ENCODE data around the gene RPEL1. TPM values are rescaled to one million over a fixed set of nuclear protein-coding genes. Genes with fewer than 3 reads are reported as not detected.

Gene RPEL1
- polyA plus RNA-seq, 1 donor from 2014 or later, result not detected

DNA sequence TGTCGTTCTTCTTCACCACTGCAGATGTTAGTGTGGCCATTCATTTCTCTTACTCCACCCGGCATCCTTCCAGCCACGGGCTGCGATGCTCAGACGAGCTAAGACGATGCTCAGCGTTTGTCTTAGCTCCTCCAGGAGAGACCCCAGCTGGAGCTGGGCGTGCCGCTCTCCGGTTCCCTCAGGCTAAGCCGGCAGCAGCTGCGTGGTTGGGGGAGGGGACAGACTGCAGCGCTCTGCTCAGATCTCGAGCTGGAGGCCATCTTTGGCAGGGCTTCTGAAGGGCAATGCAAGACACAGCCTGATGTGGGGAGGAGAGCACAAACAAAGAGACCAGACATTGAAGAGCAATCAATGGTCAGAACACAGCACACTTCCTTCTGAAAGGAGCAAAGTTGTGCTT lies 36.1 kb downstream of the RPEL1 start:
- Histone ChIP-seq H3K9ac (ENCODE audit: low read length) (peak overlapping the region; percentile 97), H4K20me1 (ENCODE audit: insufficient read depth) (peaks cover 10% of the 10 kb centered on the region), H3K27me3 (ENCODE audit: insufficient read depth, low read depth, low read length) (no peaks in the 10 kb centered on the region), H3F3A (ENCODE audit: insufficient read depth, low read length, poor library complexity, severe bottlenecking) (no peaks in the 10 kb centered on the region), H2AFZ (ENCODE audit: low read depth, low read length) (no peak overlapping the region), H3K9me3 (ENCODE audit: low read length) (no peaks in the 10 kb centered on the region), H3K27ac (ENCODE audit: low read length) (peak overlapping the region; percentile 92), H3K36me3 (ENCODE audit: insufficient read depth, low read length) (no peaks in the 10 kb centered on the region), H3K79me2 (replicated peaks; ENCODE audit: insufficient read depth, low read length) (peaks cover 83% of the 10 kb centered on the region), H3K4me3 (ENCODE audit: low read length) (peak overlapping the region; percentile 97), H3K4me2 (ENCODE audit: low read length) (peak overlapping the region; percentile 94), H3K9me2 (ENCODE audit: insufficient read depth, low read length) (no peaks in the 10 kb centered on the region)
- TF ChIP-seq, protein P1, sequence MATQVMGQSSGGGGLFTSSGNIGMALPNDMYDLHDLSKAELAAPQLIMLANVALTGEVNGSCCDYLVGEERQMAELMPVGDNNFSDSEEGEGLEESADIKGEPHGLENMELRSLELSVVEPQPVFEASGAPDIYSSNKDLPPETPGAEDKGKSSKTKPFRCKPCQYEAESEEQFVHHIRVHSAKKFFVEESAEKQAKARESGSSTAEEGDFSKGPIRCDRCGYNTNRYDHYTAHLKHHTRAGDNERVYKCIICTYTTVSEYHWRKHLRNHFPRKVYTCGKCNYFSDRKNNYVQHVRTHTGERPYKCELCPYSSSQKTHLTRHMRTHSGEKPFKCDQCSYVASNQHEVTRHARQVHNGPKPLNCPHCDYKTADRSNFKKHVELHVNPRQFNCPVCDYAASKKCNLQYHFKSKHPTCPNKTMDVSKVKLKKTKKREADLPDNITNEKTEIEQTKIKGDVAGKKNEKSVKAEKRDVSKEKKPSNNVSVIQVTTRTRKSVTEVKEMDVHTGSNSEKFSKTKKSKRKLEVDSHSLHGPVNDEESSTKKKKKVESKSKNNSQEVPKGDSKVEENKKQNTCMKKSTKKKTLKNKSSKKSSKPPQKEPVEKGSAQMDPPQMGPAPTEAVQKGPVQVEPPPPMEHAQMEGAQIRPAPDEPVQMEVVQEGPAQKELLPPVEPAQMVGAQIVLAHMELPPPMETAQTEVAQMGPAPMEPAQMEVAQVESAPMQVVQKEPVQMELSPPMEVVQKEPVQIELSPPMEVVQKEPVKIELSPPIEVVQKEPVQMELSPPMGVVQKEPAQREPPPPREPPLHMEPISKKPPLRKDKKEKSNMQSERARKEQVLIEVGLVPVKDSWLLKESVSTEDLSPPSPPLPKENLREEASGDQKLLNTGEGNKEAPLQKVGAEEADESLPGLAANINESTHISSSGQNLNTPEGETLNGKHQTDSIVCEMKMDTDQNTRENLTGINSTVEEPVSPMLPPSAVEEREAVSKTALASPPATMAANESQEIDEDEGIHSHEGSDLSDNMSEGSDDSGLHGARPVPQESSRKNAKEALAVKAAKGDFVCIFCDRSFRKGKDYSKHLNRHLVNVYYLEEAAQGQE (IDR thresholded peaks at IDR 0.05; ENCODE audit: borderline replicate concordance), result peak; percentile 95
- TF ChIP-seq MXI1 (conservative IDR thresholded peaks at IDR 0.05; ENCODE audit: poor library complexity, severe bottlenecking) (peak; percentile 83), CTCF (IDR thresholded peaks at IDR 0.05; ENCODE audit: poor library complexity, severe bottlenecking) (no peak), EZH2 (IDR thresholded peaks at IDR 0.05; ENCODE audit: borderline replicate concordance, insufficient read depth, low read length, poor library complexity, severe bottlenecking) (no peak), SMC3 (conservative IDR thresholded peaks at IDR 0.05; ENCODE audit: poor library complexity) (peak; percentile 52), POLR2AphosphoS5 (IDR thresholded peaks at IDR 0.05) (peak; percentile 92), RAD21 (conservative IDR thresholded peaks at IDR 0.05) (peak; percentile 54), TAF1 (IDR thresholded peaks at IDR 0.05; ENCODE audit: low read depth) (peak; percentile 96), EP300 (conservative IDR thresholded peaks at IDR 0.05; ENCODE audit: poor library complexity, severe bottlenecking) (peak; percentile 64)

- Histone ChIP-seq H3K4me3 (ENCODE audit: low read length) (peak overlapping the region; percentile 97), H3F3A (ENCODE audit: insufficient read depth, low read length, poor library complexity, severe bottlenecking) (no peaks in the 10 kb centered on the region), H3K27me3 (ENCODE audit: insufficient read depth, low read depth, low read length) (no peaks in the 10 kb centered on the region), H3K9me2 (ENCODE audit: insufficient read depth, low read length) (no peaks in the 10 kb centered on the region), H3K9me3 (ENCODE audit: low read length) (no peaks in the 10 kb centered on the region), H3K36me3 (ENCODE audit: insufficient read depth, low read length) (peaks cover under 1% of the 10 kb centered on the region), H2AFZ (ENCODE audit: low read depth, low read length) (no peak overlapping the region), H3K9ac (ENCODE audit: low read length) (peak overlapping the region; percentile 97), H4K20me1 (ENCODE audit: insufficient read depth) (peaks cover 9% of the 10 kb centered on the region), H3K79me2 (replicated peaks; ENCODE audit: insufficient read depth, low read length) (peaks cover 80% of the 10 kb centered on the region), H3K27ac (ENCODE audit: low read length) (peak overlapping the region; percentile 92), H3K4me2 (ENCODE audit: low read length) (peak overlapping the region; percentile 94)
- no peak for TF ChIP-seq EP300 (conservative IDR thresholded peaks at IDR 0.05; ENCODE audit: poor library complexity, severe bottlenecking)
- TF ChIP-seq SMC3 (conservative IDR thresholded peaks at IDR 0.05; ENCODE audit: poor library complexity), result no peak
- no peak for TF ChIP-seq TAF1 (IDR thresholded peaks at IDR 0.05; ENCODE audit: low read depth)
- no peak for TF ChIP-seq MXI1 (conservative IDR thresholded peaks at IDR 0.05; ENCODE audit: poor library complexity, severe bottlenecking)
- no peak for TF ChIP-seq RAD21 (conservative IDR thresholded peaks at IDR 0.05)
- TF ChIP-seq, protein P1 (IDR thresholded peaks at IDR 0.05; ENCODE audit: borderline replicate concordance), result no peak
- no peak for TF ChIP-seq POLR2AphosphoS5 (IDR thresholded peaks at IDR 0.05)
- no peak for TF ChIP-seq EZH2 (IDR thresholded peaks at IDR 0.05; ENCODE audit: borderline replicate concordance, insufficient read depth, low read length, poor library complexity, severe bottlenecking)
- TF ChIP-seq CTCF (IDR thresholded peaks at IDR 0.05; ENCODE audit: poor library complexity, severe bottlenecking), result no peak
These were observed 37.3 kb downstream of the RPEL1 start for GRCh38 chr10:103282961-103283360.
